Measurements from ENCODE around the gene SFRP5. TPM values are rescaled to one million over a fixed set of nuclear protein-coding genes. Genes with fewer than 3 reads are reported as not detected.

SFRP5 gene
- total and polyA plus RNA-seq, 2 of the 13 experiments (the other 11 are each of a cell fraction or from before 2014, with no cell fraction given), result 0.32 to 1.7 TPM

DNA sequence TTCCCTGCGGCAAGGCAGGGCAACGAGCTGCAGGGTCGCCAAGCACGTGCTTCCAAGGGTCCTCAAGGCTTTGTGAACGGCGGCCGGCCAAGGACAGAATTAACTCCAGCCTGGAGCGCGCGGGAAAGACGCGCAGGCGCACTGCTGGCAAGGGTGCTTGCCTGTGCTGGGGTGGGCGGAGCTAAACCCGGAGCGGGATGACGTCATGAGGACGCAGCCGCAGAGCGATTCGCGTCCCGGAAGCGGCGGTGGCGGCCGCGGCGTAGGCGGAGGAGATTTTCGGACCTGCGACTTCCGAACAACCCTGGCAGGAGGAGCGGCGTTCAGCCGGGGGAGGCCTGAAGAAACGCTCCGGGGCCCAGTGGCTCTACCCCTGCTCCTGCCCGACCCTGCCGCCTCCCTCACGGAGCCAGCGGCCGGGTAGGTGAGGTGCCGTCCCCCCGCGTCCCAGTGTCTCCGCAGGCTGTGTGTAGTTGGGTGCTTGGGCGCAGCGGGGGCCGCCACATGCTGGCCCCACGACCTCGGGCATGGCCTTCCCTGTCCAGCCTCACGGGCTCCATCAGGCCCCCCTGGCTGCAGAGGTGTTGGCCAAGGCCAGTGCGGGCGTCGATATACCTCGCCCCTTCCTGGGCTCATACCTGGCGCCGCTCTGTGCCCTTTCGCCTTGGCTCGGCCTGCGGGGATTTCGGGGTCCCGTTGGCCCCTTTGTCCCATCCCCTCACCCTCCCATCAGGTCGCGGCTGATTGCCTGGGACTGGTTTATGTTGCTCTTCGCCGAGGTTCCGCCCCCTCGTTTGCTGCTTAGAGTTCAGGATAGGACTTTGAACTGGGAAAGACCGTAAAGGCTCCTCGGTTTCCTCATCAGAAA lies 34.7 kb downstream of the SFRP5 start, which contains the start of gene ZFYVE27 (continued):
- no peak for TF ChIP-seq IKZF1 (IDR thresholded peaks at IDR 0.05)
- peak; percentile 96 for TF ChIP-seq PHF8 (CRISPR knock-in tag; IDR thresholded peaks at IDR 0.05)
- TF ChIP-seq ZNF883 (CRISPR knock-in tag; IDR thresholded peaks at IDR 0.05; ENCODE audit: not compliant biosample characterization), result peak; percentile 87
- TF ChIP-seq, protein P1, sequence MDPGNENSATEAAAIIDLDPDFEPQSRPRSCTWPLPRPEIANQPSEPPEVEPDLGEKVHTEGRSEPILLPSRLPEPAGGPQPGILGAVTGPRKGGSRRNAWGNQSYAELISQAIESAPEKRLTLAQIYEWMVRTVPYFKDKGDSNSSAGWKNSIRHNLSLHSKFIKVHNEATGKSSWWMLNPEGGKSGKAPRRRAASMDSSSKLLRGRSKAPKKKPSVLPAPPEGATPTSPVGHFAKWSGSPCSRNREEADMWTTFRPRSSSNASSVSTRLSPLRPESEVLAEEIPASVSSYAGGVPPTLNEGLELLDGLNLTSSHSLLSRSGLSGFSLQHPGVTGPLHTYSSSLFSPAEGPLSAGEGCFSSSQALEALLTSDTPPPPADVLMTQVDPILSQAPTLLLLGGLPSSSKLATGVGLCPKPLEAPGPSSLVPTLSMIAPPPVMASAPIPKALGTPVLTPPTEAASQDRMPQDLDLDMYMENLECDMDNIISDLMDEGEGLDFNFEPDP (CRISPR knock-in tag; conservative IDR thresholded peaks at IDR 0.05), result peak; percentile 99; the same call in 1 of the 2 replicates
- no peak for TF ChIP-seq RBAK (CRISPR knock-in tag; IDR thresholded peaks at IDR 0.05)
- peak; percentile 98 for TF ChIP-seq ZNF547 (CRISPR knock-in tag; IDR thresholded peaks at IDR 0.05)
- TF ChIP-seq IRF2 (CRISPR knock-in tag; IDR thresholded peaks at IDR 0.05), result 0 out of 2 replicates have a peak, but pooled peaks have one; percentile 68
- TF ChIP-seq, protein P2, sequence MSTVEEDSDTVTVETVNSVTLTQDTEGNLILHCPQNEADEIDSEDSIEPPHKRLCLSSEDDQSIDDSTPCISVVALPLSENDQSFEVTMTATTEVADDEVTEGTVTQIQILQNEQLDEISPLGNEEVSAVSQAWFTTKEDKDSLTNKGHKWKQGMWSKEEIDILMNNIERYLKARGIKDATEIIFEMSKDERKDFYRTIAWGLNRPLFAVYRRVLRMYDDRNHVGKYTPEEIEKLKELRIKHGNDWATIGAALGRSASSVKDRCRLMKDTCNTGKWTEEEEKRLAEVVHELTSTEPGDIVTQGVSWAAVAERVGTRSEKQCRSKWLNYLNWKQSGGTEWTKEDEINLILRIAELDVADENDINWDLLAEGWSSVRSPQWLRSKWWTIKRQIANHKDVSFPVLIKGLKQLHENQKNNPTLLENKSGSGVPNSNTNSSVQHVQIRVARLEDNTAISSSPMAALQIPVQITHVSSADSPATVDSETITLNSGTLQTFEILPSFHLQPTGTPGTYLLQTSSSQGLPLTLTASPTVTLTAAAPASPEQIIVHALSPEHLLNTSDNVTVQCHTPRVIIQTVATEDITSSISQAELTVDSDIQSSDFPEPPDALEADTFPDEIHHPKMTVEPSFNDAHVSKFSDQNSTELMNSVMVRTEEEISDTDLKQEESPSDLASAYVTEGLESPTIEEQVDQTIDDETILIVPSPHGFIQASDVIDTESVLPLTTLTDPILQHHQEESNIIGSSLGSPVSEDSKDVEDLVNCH (CRISPR knock-in tag; IDR thresholded peaks at IDR 0.05), result peak; percentile 96
- no peak for TF ChIP-seq NBN (conservative IDR thresholded peaks at IDR 0.05)
- TF ChIP-seq HCFC1 (IDR thresholded peaks at IDR 0.05; ENCODE audit: low read depth, low read length), result 0 out of 2 replicates have a peak, but pooled peaks have one; percentile 26
- no peak for TF ChIP-seq ATAD3A (CRISPR knock-in tag; IDR thresholded peaks at IDR 0.05)
- TF ChIP-seq GTF3A (CRISPR knock-in tag; conservative IDR thresholded peaks at IDR 0.05), result no peak
- peak; percentile 99; the same call in 1 of the 2 replicates for TF ChIP-seq ZNF766 (CRISPR knock-in tag; IDR thresholded peaks at IDR 0.05; ENCODE audit: borderline replicate concordance)
- TF ChIP-seq, protein P3, sequence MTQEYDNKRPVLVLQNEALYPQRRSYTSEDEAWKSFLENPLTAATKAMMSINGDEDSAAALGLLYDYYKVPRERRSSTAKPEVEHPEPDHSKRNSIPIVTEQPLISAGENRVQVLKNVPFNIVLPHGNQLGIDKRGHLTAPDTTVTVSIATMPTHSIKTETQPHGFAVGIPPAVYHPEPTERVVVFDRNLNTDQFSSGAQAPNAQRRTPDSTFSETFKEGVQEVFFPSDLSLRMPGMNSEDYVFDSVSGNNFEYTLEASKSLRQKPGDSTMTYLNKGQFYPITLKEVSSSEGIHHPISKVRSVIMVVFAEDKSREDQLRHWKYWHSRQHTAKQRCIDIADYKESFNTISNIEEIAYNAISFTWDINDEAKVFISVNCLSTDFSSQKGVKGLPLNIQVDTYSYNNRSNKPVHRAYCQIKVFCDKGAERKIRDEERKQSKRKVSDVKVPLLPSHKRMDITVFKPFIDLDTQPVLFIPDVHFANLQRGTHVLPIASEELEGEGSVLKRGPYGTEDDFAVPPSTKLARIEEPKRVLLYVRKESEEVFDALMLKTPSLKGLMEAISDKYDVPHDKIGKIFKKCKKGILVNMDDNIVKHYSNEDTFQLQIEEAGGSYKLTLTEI (CRISPR knock-in tag; conservative IDR thresholded peaks at IDR 0.05), result no peak
- no peak; the same call in 1 of the 2 replicates for TF ChIP-seq XBP1 (CRISPR knock-in tag; IDR thresholded peaks at IDR 0.05)
- TF ChIP-seq, protein P4, sequence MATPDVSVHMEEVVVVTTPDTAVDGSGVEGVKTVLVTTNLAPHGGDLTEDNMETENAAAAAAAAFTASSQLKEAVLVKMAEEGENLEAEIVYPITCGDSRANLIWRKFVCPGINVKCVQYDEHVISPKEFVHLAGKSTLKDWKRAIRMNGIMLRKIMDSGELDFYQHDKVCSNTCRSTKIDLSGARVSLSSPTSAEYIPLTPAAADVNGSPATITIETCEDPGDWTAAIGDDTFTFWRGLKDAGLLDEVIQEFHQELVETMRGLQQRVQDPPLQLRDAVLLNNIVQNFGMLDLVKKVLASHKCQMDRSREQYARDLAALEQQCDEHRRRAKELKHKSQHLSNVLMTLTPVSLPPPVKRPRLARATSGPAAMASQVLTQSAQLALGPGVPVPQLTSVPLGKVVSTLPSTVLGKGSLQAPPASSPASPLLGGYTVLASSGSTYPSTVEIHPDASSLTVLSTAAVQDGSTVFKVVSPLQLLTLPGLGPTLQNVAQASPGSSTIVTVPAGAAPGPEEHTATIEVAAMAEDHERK (CRISPR knock-in tag; IDR thresholded peaks at IDR 0.05; ENCODE audit: low read depth), result peak; percentile 60
